HepG2 (cell line): ENCODE results near the gene IFIT2. TPM values are rescaled to one million over a fixed set of nuclear protein-coding genes. Genes with fewer than 3 reads are reported as not detected.

ENCODE experiments used
- ATAC-seq: fragments of 200-7000 bp; cut with Tn5 transposase; 3 replicates; pipeline ENCODE4 v1.9.1; 2020; ENCODE audit warnings: mild to moderate bottlenecking, moderate library complexity
- BruUV-seq: library from RNA; stranded (reverse); fragments of 400-500 nt; replicated peaks from 2 replicates; lab custom pipeline; 2021; lab: Mats Ljungman, UMichigan
- CTCF ChIA-PET: fragments of 300-600 bp; formaldehyde crosslinking; extraction: SDS; loops from one replicate; lab custom pipeline; 2021; ENCODE audit warnings: low total read pairs, inconsistent platforms, low intra/inter-chr PET ratio; lab: Yijun Ruan, JAX
- POLR2A ChIA-PET: fragments of 350-600 bp; sonication (Branson Sonifier 250); formaldehyde crosslinking; loops from one replicate; lab custom pipeline; 2020; ENCODE audit warnings: antibody characterized with exemption, inconsistent platforms; lab: Yijun Ruan, JAX
- DNase-seq: peaks from one replicate; pipeline ENCODE4 v3.0.0-alpha.2; 2015; ENCODE audit warnings: low spot score
- FAIRE-seq: peaks from 3 replicates; lab custom pipeline; 2011; peaks lifted over from hg19 to GRCh38; lab: Jason Lieb, UNC
- H2AFZ ChIP-seq: one replicate; pipeline ENCODE4 v1.6.1; 2011; ENCODE audit warnings: low read length, inconsistent platforms
- H3K27ac ChIP-seq: fragments of 300-600 bp; 3 replicates; pipeline ENCODE4 v1.8.0; 2011; ENCODE audit warnings: mixed run types, mild to moderate bottlenecking, mixed read lengths, low read length, inconsistent platforms; ENCODE audit not compliant: insufficient read depth; ENCODE audit errors: extremely low read length
- H3K27me3 ChIP-seq, 2 experiments: fragments of 200-600 bp in 1 of 2; 2 replicates in 1 of 2; 3 replicates in 1 of 2; pipeline versions ENCODE4 v1.6.0 to v1.8.0; 2011; ENCODE audit warnings: low read length in 2 of 2, mild to moderate bottlenecking in 2 of 2, moderate library complexity in 2 of 2, inconsistent platforms in 1 of 2; ENCODE audit not compliant: insufficient read depth in 2 of 2, control insufficient read depth in 1 of 2
- H3K36me3 ChIP-seq, 2 experiments: fragments of 200-600 bp in 1 of 2; replicated peaks in 1 of 2; 2 replicates in 1 of 2; 3 replicates in 1 of 2; pipeline versions ENCODE4 v1.5.1 to v1.8.0; 2011; ENCODE audit warnings: low read length in 2 of 2, inconsistent platforms in 1 of 2; ENCODE audit not compliant: insufficient read depth in 2 of 2, control insufficient read depth in 1 of 2
- H3K4me1 ChIP-seq: 2 replicates; pipeline ENCODE4 v1.5.1; 2012; ENCODE audit warnings: low read length, inconsistent platforms; ENCODE audit not compliant: insufficient read depth
- H3K4me2 ChIP-seq: 2 replicates; pipeline ENCODE4 v1.6.0; 2011; ENCODE audit warnings: low read depth, low read length, inconsistent platforms
- H3K4me3 ChIP-seq, 3 experiments: fragments of 200-600 bp in 1 of 3; sonication (generic), shearing (Covaris generic) in 1 of 3; replicated peaks in 1 of 3; 2 replicates each; pipeline ENCODE4 v1.5.1; 2011 to 2016; ENCODE audit warnings: low read length in 3 of 3, inconsistent platforms in 2 of 3, low read depth in 2 of 3, mild to moderate bottlenecking in 2 of 3, control low read depth in 1 of 3, mixed read lengths in 1 of 3; ENCODE audit not compliant: insufficient read depth in 1 of 3
- H3K79me2 ChIP-seq: one replicate; pipeline ENCODE4 v1.6.1; 2011; ENCODE audit warnings: low read length, inconsistent platforms; ENCODE audit not compliant: insufficient read depth
- H3K9ac ChIP-seq: 2 replicates; pipeline ENCODE4 v1.6.0; 2011; ENCODE audit warnings: mild to moderate bottlenecking, low read depth, low read length, inconsistent platforms; ENCODE audit not compliant: insufficient read depth
- H3K9me3 ChIP-seq: 2 replicates; pipeline ENCODE4 v1.5.1; 2012; ENCODE audit warnings: mild to moderate bottlenecking, low read length
- H4K20me1 ChIP-seq: 2 replicates; pipeline ENCODE4 v1.6.0; 2011; ENCODE audit warnings: inconsistent platforms, mild to moderate bottlenecking, low read length, moderate library complexity; ENCODE audit not compliant: insufficient read depth
- CHCHD3 ChIP-seq: sonication (generic); formaldehyde crosslinking; IDR thresholded peaks from 2 replicates; pipeline ENCODE4 v1.8.0; 2022; ENCODE audit warnings: mild to moderate bottlenecking, missing genetic modification reagents, moderate library complexity
- HDAC1 ChIP-seq: sonication (generic); formaldehyde crosslinking; IDR thresholded peaks from 2 replicates; pipeline ENCODE4 v1.5.1; 2020; ENCODE audit warnings: mild to moderate bottlenecking, missing genetic modification reagents
- HMGA1 ChIP-seq: sonication (generic); formaldehyde crosslinking; conservative IDR thresholded peaks from 2 replicates; pipeline ENCODE4 v1.4.0; 2020; ENCODE audit warnings: missing genetic modification reagents
- KDM5A ChIP-seq: fragments of 200-600 bp; sonication (generic); IDR thresholded peaks from 2 replicates; pipeline ENCODE4 v1.7.0; 2018; ENCODE audit warnings: antibody characterized with exemption, mild to moderate bottlenecking, low read length, borderline replicate concordance
- MBNL3 ChIP-seq: fragments of 250-450 bp; sonication (Bioruptor Pico); conservative IDR thresholded peaks from 2 replicates; pipeline ENCODE4 v1.8.0; 2022; ENCODE audit warnings: mild to moderate bottlenecking, inconsistent platforms
- MED1 ChIP-seq: sonication (generic); formaldehyde crosslinking; IDR thresholded peaks from 2 replicates; pipeline ENCODE4 v1.4.0; 2020; ENCODE audit warnings: missing genetic modification reagents
- NCOA5 ChIP-seq: sonication (generic); formaldehyde crosslinking; IDR thresholded peaks from 2 replicates; pipeline ENCODE4 v1.4.0; 2020; ENCODE audit warnings: missing genetic modification reagents
- POLR2A ChIP-seq, 2 experiments: IDR thresholded peaks; 2 replicates each; pipeline ENCODE4 v1.6.1; 2011; ENCODE audit warnings: low read depth in 2 of 2, low read length in 2 of 2, mild to moderate bottlenecking in 1 of 2, moderate library complexity in 1 of 2; ENCODE audit not compliant: insufficient read depth in 1 of 2
- POLR2AphosphoS5 ChIP-seq: IDR thresholded peaks from 2 replicates; pipeline ENCODE4 v1.6.1; 2012; ENCODE audit warnings: low read depth, low read length
- RCOR2 ChIP-seq: IDR thresholded peaks from 2 replicates; pipeline ENCODE4 v1.6.1; 2016; ENCODE audit warnings: missing biosample characterization, missing genetic modification reagents
- ZBTB1 ChIP-seq: sonication (generic); formaldehyde crosslinking; IDR thresholded peaks from 2 replicates; pipeline ENCODE4 v1.4.0; 2020; ENCODE audit warnings: missing genetic modification reagents, borderline replicate concordance
- ZNF101 ChIP-seq: sonication (generic); formaldehyde crosslinking; IDR thresholded peaks from 2 replicates; pipeline ENCODE4 v1.4.0; 2020; ENCODE audit warnings: mild to moderate bottlenecking, low read depth, missing genetic modification reagents, borderline replicate concordance
- ZNF12 ChIP-seq: sonication (generic); formaldehyde crosslinking; IDR thresholded peaks from 2 replicates; pipeline ENCODE4 v1.5.0; 2020; ENCODE audit warnings: missing genetic modification reagents
- ZNF136 ChIP-seq: sonication (generic); formaldehyde crosslinking; IDR thresholded peaks from 2 replicates; pipeline ENCODE4 v1.8.1; 2022; ENCODE audit warnings: low read depth, mild to moderate bottlenecking, moderate library complexity, missing genetic modification reagents
- ZNF33B ChIP-seq: sonication (generic); formaldehyde crosslinking; IDR thresholded peaks from 2 replicates; pipeline ENCODE4 v1.5.1; 2020; ENCODE audit warnings: mild to moderate bottlenecking, missing genetic modification reagents
- ZNF446 ChIP-seq: sonication (generic); formaldehyde crosslinking; IDR thresholded peaks from 2 replicates; pipeline ENCODE4 v1.5.0; 2020; ENCODE audit warnings: mild to moderate bottlenecking, missing genetic modification reagents
- ZNF451 ChIP-seq: sonication (generic); formaldehyde crosslinking; IDR thresholded peaks from 2 replicates; pipeline ENCODE4 v1.5.0; 2020; ENCODE audit warnings: mild to moderate bottlenecking, missing genetic modification reagents
- ZNF616 ChIP-seq: sonication (generic); formaldehyde crosslinking; IDR thresholded peaks from 2 replicates; pipeline ENCODE4 v1.5.0; 2020; ENCODE audit warnings: low read depth, mild to moderate bottlenecking, missing genetic modification reagents
- WGBS: methylation state at CpG from one replicate; pipeline ENCODE4 v1.1.6; 2017; ENCODE audit warnings: low lambda C conversion rate; 5-methylcytosine and 5-hydroxymethylcytosine counted together
- in situ Hi-C: cut with HindIII; loops from 2 replicates; pipeline ENCODE4 v1.10.0; 2017; ENCODE audit warnings: low pct_unique_long_range_greater_than_20kb; ENCODE audit not compliant: extremely low pct_ligation_motif_present
- intact Hi-C: fragments of 100-400 bp; cut with micrococcal nuclease; formaldehyde crosslinking; loops from one replicate; pipeline ENCODE4 v1.10.0; 2022; ENCODE audit not compliant: unreplicated experiment
- polyA plus RNA-seq, 8 experiments: library from polyadenylated mRNA; depleted of rRNA in 3 of 8; stranded (reverse) in 7 of 8; unstranded in 1 of 8; fragments of >200 nt; fragmentation: Illumina TruSeq in 4 of 8; extraction: Trizol in 4 of 8; gene quantifications; 2 replicates each; pipeline versions ENCODE4 v1.2.1 to v1.2.3, GENCODE V29; 2011 to 2016; ENCODE audit warnings: low read depth in 4 of 8, missing spikeins in 1 of 8, mixed read lengths in 1 of 8; ENCODE audit not compliant: insufficient read depth in 1 of 8
- total RNA-seq, 5 experiments: library from RNA; depleted of rRNA; stranded (reverse); fragments of >200 nt; fragmentation: Illumina TruSeq; extraction: Trizol; gene quantifications; 2 replicates each; pipeline ENCODE4 v1.2.3, GENCODE V29; 2016; ENCODE audit warnings: low read depth in 1 of 5
- TF ChIP-seq, protein P1 (sequence below): sonication (generic); formaldehyde crosslinking; IDR thresholded peaks from 2 replicates; pipeline ENCODE4 v1.4.0; 2020; ENCODE audit warnings: mild to moderate bottlenecking, low read depth, missing genetic modification reagents
- TF ChIP-seq, protein P2 (sequence below): sonication (generic); formaldehyde crosslinking; IDR thresholded peaks from 2 replicates; pipeline ENCODE4 v1.8.0; 2022; ENCODE audit warnings: mild to moderate bottlenecking, missing genetic modification reagents, moderate library complexity

Gene IFIT2
- total and polyA plus RNA-seq, 2 of the 13 experiments (the other 11 are each of a cell fraction or from before 2014, with no cell fraction given): 0.04 to 0.15 TPM

DNA sequence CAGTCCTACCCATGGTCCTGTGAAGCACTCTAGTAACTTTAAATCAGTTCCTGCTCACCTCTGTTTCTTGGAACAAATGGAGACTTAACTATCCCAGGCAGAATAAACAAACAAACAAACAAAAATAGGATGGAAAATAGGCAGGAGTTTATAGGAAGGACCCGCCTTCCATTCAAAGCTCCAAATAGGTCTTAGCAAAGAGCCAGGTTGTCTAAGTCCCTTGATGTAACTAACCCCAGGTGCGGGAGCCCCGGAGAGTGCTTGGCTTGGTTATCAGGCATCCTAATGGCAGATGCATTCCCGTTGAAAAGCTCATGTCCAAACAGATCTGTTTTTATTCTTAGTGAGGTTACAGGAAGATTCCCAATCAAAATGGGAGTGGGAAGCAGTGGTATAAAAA, 2.2 kb downstream of the IFIT2 start:
- Histone ChIP-seq H3K4me2 (no peak overlapping the region), H3K4me1 (peaks cover 24% of the 10 kb centered on the region), H3K79me2 (no peaks in the 10 kb centered on the region), H3K27ac (no peak overlapping the region), H3K9ac (no peak overlapping the region), H3K9me3 (no peaks in the 10 kb centered on the region), H3K36me3 (no peaks in the 10 kb centered on the region), H3K27me3 (peaks cover 0 to 3% of the 10 kb centered on the region in 2 experiments; a peak in 1 of 5 replicates), H3K4me3 (no peak overlapping the region), H4K20me1 (no peaks in the 10 kb centered on the region), H2AFZ (no peak overlapping the region)
- no TSS peak for BruUV-seq
- POLR2A ChIA-PET: no interaction called here
- no peak for FAIRE-seq
- in situ Hi-C loops: no loop called here
- WGBS: 67% methylated on average over 4 of the region's 4 CpGs
- no peak for TF ChIP-seq CHCHD3 (CRISPR knock-in tag)
- no peak for TF ChIP-seq HDAC1
- TF ChIP-seq ZNF616 (CRISPR knock-in tag): no peak
- TF ChIP-seq, protein P1, sequence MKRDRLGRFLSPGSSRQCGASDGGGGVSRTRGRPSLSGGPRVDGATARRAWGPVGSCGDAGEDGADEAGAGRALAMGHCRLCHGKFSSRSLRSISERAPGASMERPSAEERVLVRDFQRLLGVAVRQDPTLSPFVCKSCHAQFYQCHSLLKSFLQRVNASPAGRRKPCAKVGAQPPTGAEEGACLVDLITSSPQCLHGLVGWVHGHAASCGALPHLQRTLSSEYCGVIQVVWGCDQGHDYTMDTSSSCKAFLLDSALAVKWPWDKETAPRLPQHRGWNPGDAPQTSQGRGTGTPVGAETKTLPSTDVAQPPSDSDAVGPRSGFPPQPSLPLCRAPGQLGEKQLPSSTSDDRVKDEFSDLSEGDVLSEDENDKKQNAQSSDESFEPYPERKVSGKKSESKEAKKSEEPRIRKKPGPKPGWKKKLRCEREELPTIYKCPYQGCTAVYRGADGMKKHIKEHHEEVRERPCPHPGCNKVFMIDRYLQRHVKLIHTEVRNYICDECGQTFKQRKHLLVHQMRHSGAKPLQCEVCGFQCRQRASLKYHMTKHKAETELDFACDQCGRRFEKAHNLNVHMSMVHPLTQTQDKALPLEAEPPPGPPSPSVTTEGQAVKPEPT (CRISPR knock-in tag): no peak
- no peak for TF ChIP-seq POLR2A (IDR thresholded peaks at IDR 0.05; ENCODE audit: insufficient read depth in 1 of 2, low read depth in 2 of 2, low read length in 2 of 2)
- TF ChIP-seq RCOR2 (CRISPR knock-in tag): no peak
- TF ChIP-seq ZBTB1: no peak
- no peak for TF ChIP-seq HMGA1 (CRISPR knock-in tag)
- no peak for TF ChIP-seq ZNF451 (CRISPR knock-in tag)
- no peak for TF ChIP-seq ZNF33B
- no peak for TF ChIP-seq MED1 (CRISPR knock-in tag)
- TF ChIP-seq ZNF136 (CRISPR knock-in tag): no peak
- TF ChIP-seq POLR2AphosphoS5: no peak
- no peak for TF ChIP-seq NCOA5 (CRISPR knock-in tag)
- TF ChIP-seq ZNF101 (CRISPR knock-in tag): no peak
- no peak for TF ChIP-seq ZNF446 (CRISPR knock-in tag)
- no peak for TF ChIP-seq ZNF12 (CRISPR knock-in tag)
- TF ChIP-seq MBNL3: no peak
- TF ChIP-seq, protein P2, sequence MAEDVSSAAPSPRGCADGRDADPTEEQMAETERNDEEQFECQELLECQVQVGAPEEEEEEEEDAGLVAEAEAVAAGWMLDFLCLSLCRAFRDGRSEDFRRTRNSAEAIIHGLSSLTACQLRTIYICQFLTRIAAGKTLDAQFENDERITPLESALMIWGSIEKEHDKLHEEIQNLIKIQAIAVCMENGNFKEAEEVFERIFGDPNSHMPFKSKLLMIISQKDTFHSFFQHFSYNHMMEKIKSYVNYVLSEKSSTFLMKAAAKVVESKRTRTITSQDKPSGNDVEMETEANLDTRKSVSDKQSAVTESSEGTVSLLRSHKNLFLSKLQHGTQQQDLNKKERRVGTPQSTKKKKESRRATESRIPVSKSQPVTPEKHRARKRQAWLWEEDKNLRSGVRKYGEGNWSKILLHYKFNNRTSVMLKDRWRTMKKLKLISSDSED (CRISPR knock-in tag): no peak
- TF ChIP-seq KDM5A: no peak
- DNase-seq: no peak
- CTCF ChIA-PET: no interaction called here
- no peak for ATAC-seq
- intact Hi-C loops: no loop called here
